ENCODE measurements around the gene DDT.
"Not testable (repeated sequence)": the region's sequence is repeated elsewhere in the genome, so short reads cannot be mapped to it uniquely, and the experiment has no call there.

DDT gene

GRCh38 chr22:23974345-23974744 is at the start of gene DDT:
Gene DDT, minus strand, starts transcription at chr22:23974441. Its CDS starts 27 bp downstream, at chr22:23974414.
- H3K4me3 ChIP-seq (ENCODE audit: severe bottlenecking); H3K9me3 ChIP-seq (ENCODE audit: severe bottlenecking); H3K27ac ChIP-seq (ENCODE audit: poor library complexity, severe bottlenecking); H3K27me3 ChIP-seq (ENCODE audit: insufficient read depth, poor library complexity, severe bottlenecking); H3K4me1 ChIP-seq (ENCODE audit: insufficient read depth, poor library complexity, severe bottlenecking); DNase-seq (ENCODE audit: low spot score): not testable (repeated sequence)
- H3K36me3 ChIP-seq (ENCODE audit: low read depth), result peaks cover 24% of the 10 kb centered on the region
- ATAC-seq (ENCODE audit: low read depth), result peak; percentile 89

GRCh38 chr22:24023204-24023789 is 49.1 kb upstream of the DDT start:
- Histone ChIP-seq H3K27ac (ENCODE audit: poor library complexity, severe bottlenecking) (no peak overlapping the region), H3K36me3 (ENCODE audit: low read depth) (peaks cover 20% of the 10 kb centered on the region), H3K4me1 (ENCODE audit: insufficient read depth, poor library complexity, severe bottlenecking) (no peaks in the 10 kb centered on the region), H3K27me3 (ENCODE audit: insufficient read depth, poor library complexity, severe bottlenecking) (no peaks in the 10 kb centered on the region), H3K9me3 (ENCODE audit: severe bottlenecking) (peaks cover 3% of the 10 kb centered on the region), H3K4me3 (ENCODE audit: severe bottlenecking) (no peak overlapping the region)
- no peak for ATAC-seq (ENCODE audit: low read depth)
- no peak for TF ChIP-seq CTCF (IDR thresholded peaks at IDR 0.05; ENCODE audit: poor library complexity, severe bottlenecking)
- no peak for DNase-seq (ENCODE audit: low spot score)

- no peaks in the 10 kb centered on the region for H3K4me1 ChIP-seq (ENCODE audit: insufficient read depth, poor library complexity, severe bottlenecking)
- DNase-seq (ENCODE audit: low spot score), result no peak
- ATAC-seq (ENCODE audit: low read depth), result no peak
Measured at GRCh38 chr22:24021304-24021703, 47.1 kb upstream of the DDT start.

DNA sequence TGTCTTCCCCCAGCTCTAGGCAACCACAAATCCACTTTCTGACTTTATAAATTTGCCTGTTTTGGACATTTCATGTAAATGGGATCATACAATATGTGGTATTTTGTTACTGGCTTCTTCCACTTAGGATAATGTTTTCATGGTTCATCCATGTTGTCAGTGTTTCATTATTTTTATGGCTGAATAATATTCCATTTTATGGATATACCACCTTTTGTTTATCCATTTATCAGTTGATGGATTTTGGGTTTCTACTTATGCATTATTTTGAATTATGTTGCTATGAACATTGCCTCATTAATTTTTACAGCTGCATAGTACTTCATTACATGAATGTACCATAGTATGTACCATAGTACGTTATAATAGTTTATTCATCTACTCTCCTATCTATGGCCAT is 41.9 kb upstream of the DDT start:
- Histone ChIP-seq H3K4me3 (ENCODE audit: severe bottlenecking) (no peak overlapping the region), H3K9me3 (ENCODE audit: severe bottlenecking) (no peaks in the 10 kb centered on the region), H3K27ac (ENCODE audit: poor library complexity, severe bottlenecking) (no peak overlapping the region), H3K4me1 (ENCODE audit: insufficient read depth, poor library complexity, severe bottlenecking) (no peaks in the 10 kb centered on the region), H3K36me3 (ENCODE audit: low read depth) (peaks cover 10% of the 10 kb centered on the region), H3K27me3 (ENCODE audit: insufficient read depth, poor library complexity, severe bottlenecking) (no peaks in the 10 kb centered on the region)
- no peak for ATAC-seq (ENCODE audit: low read depth)
- no peak for TF ChIP-seq CTCF (IDR thresholded peaks at IDR 0.05; ENCODE audit: poor library complexity, severe bottlenecking)
- DNase-seq (ENCODE audit: low spot score), result no peak

More at GRCh38 chr22:24021304-24021703, 47.1 kb upstream of the DDT start:
- H3K4me3 ChIP-seq (ENCODE audit: severe bottlenecking), result no peak overlapping the region
- H3K27ac ChIP-seq (ENCODE audit: poor library complexity, severe bottlenecking), result no peak overlapping the region
- H3K27me3 ChIP-seq (ENCODE audit: insufficient read depth, poor library complexity, severe bottlenecking), result no peaks in the 10 kb centered on the region
- H3K36me3 ChIP-seq (ENCODE audit: low read depth), result peaks cover 18% of the 10 kb centered on the region
- H3K9me3 ChIP-seq (ENCODE audit: severe bottlenecking), result peaks cover 3% of the 10 kb centered on the region
- TF ChIP-seq CTCF (IDR thresholded peaks at IDR 0.05; ENCODE audit: poor library complexity, severe bottlenecking), result no peak

DNA sequence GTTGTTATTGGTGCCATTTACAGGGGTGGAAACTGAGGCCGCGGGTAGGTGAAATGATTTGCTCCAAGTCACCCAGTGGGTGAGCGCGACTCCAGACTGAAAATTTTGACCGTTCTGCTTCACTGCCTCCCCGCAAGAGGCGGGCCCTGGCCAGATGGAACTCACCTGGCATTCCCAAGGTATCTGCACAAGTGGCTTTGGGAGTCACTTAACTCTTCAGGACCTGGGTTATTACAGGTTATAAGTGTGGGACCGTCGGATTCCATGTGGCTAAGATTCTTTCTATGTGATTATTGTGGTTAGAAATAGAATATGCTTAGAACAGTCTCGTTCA is 37.5 kb upstream of the DDT start:
- ATAC-seq (ENCODE audit: low read depth) (peak; percentile 6; the same call in 2 of the 3 replicates), DNase-seq (ENCODE audit: low spot score) (no peak)
- peak overlapping the region; percentile 44 for H3K27ac ChIP-seq (ENCODE audit: poor library complexity, severe bottlenecking)
- H3K4me1 ChIP-seq (ENCODE audit: insufficient read depth, poor library complexity, severe bottlenecking), result no peaks in the 10 kb centered on the region
- no peak for TF ChIP-seq CTCF (IDR thresholded peaks at IDR 0.05; ENCODE audit: poor library complexity, severe bottlenecking)
- no peaks in the 10 kb centered on the region for H3K27me3 ChIP-seq (ENCODE audit: insufficient read depth, poor library complexity, severe bottlenecking)
- H3K9me3 ChIP-seq (ENCODE audit: severe bottlenecking), result no peaks in the 10 kb centered on the region
- peak overlapping the region; percentile 58 for H3K4me3 ChIP-seq (ENCODE audit: severe bottlenecking)
- peaks cover 7% of the 10 kb centered on the region for H3K36me3 ChIP-seq (ENCODE audit: low read depth)
